Activated T-helper 1 cell treated with anti-CD3 and anti-CD28 coated beads, Interleukin-12 subunit alpha, Interleukin-12 subunit beta, Interleukin-2, Interleukin-4 antibody, amounts not matched to agents 30 ng/mL and 10 ng/mL and 1 ng/mL, durations not matched to agents 14 hours and 24 hours and 36 hours (primary cell): Measurements from ENCODE around the gene SESN3. TPM values are rescaled to one million over a fixed set of nuclear protein-coding genes. Genes with fewer than 3 reads are reported as not detected.
"Not testable (repeated sequence)": the region's sequence is repeated elsewhere in the genome, so short reads cannot be mapped to it uniquely, and the experiment has no call there.

Source experiments
- DNase-seq: peaks from one replicate; pipeline ENCODE4 v3.0.0; 2021; ENCODE audit warnings: low spot score
- H3K27ac Mint-ChIP-seq: one replicate; pipeline ENCODE4 v1.8.0; 2021; ENCODE audit warnings: mild to moderate bottlenecking, mixed read lengths
- H3K27me3 Mint-ChIP-seq: one replicate; pipeline ENCODE4 v1.8.0; 2022; ENCODE audit warnings: mild to moderate bottlenecking, moderate library complexity, mixed read lengths; ENCODE audit not compliant: insufficient read depth
- H3K36me3 Mint-ChIP-seq: one replicate; pipeline ENCODE4 v1.8.0; 2021; ENCODE audit warnings: low read depth, mixed read lengths
- H3K4me1 Mint-ChIP-seq: one replicate; pipeline ENCODE4 v1.8.0; 2021; ENCODE audit warnings: low read depth, mixed read lengths
- H3K4me3 Mint-ChIP-seq: one replicate; pipeline ENCODE4 v1.8.0; 2021; ENCODE audit warnings: mild to moderate bottlenecking, moderate library complexity, mixed read lengths
- H3K9me3 Mint-ChIP-seq: one replicate; pipeline ENCODE4 v1.8.0; 2021; ENCODE audit warnings: mixed read lengths
- intact Hi-C: fragments of 100-400 bp; cut with micrococcal nuclease; formaldehyde crosslinking; loops from one replicate; pipeline ENCODE4 v1.15.1; 2024
- total RNA-seq: library from RNA; stranded (reverse); gene quantifications from 2 replicates; pipeline ENCODE4 v1.2.3, GENCODE V29; 2022

The SESN3 gene
- total RNA-seq, 1 donor from 2014 or later = 62.0 TPM

DNA sequence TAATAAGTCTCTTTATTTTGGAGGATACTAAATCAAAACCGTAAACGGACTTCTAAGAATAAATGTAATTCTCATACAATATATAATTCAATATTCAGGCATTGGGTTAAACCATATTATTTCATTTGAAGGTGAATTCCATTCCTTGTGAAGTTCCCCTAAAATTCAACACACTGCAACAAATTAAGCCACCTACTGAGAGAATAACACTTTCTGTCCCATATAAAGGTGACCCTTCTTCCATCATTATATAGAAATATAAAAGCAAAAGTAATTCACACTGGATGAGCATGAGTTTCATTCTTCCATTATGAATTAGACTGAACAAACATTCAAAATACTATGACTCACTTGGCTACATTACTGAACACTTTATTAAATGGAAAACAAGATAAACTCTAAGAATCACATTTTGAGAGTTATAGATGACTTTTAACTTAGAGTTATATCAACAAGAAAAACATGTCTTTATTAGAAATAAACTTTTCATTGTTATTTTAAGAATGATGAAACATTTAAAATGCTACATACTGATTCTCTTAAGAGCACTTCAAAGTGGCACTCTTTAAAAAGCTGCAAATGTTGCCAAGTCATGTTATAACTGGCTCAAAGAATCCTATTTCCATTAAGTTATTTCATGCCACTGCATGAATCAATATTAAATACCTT lies 2.8 kb downstream of the SESN3 start:
- H3K4me1 Mint-ChIP-seq = peaks cover 25% of the 10 kb centered on the region
- no peaks in the 10 kb centered on the region for H3K9me3 Mint-ChIP-seq
- H3K4me3 Mint-ChIP-seq = peak overlapping the region; percentile 78
- intact Hi-C loops = no loop called here
- no peaks in the 10 kb centered on the region for H3K27me3 Mint-ChIP-seq
- peaks cover 11% of the 10 kb centered on the region for H3K36me3 Mint-ChIP-seq
- DNase-seq = no peak
- peak overlapping the region; percentile 56 for H3K27ac Mint-ChIP-seq

DNA sequence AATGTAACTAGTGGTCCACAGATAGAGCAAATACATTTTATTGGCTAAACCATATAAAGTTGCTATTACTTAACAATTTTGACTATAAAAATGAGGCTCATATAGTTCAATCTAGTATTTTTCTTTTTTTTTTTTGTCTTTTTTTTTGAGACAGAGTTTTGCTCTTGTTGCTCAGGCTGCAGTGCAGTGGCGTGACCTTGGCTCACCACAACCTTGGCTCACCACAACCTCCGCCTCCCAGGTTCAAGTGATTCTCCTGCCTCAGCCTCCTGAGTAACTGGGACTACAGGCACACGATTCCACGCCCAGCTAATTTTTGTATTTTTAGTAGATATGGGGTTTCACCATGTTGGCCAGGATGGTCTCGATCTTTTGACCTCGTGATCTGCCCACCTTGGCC lies 3.9 kb downstream of the SESN3 start:
- peaks cover 12% of the 10 kb centered on the region for H3K36me3 Mint-ChIP-seq
- peak overlapping the region; percentile 6 for H3K4me3 Mint-ChIP-seq

DNA sequence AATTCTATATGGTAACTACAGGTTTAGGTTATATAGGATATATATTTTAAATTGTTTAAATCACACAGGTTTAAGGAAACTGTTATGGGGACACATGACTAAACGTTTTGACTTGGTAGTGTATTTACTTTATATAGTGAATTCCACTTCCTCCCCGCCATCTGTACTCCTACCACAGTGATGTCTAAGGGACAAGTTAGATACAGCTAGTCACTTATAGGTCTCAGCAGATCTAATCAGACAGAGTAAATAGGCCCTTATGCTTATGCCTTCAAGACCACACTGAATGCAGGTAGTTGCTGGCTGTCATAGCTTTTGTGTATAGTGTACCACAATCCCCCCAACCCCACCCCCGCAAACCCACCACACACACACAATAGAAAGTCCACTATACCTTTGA lies 8.2 kb downstream of the SESN3 start:
- DNase-seq = no peak
- Mint-ChIP-seq H3K27me3 (no peaks in the 10 kb centered on the region), H3K4me3 (no peak overlapping the region), H3K9me3 (no peaks in the 10 kb centered on the region), H3K27ac (no peak overlapping the region), H3K4me1 (peaks cover 11% of the 10 kb centered on the region), H3K36me3 (peaks cover 19% of the 10 kb centered on the region)
- intact Hi-C loops = no loop called here

More for the DNA sequence above, 3.9 kb downstream of the SESN3 start:
- peaks cover 28% of the 10 kb centered on the region for H3K4me1 Mint-ChIP-seq
- H3K27me3 Mint-ChIP-seq, DNase-seq, H3K27ac Mint-ChIP-seq, H3K9me3 Mint-ChIP-seq, intact Hi-C loops: not testable (repeated sequence)

DNA sequence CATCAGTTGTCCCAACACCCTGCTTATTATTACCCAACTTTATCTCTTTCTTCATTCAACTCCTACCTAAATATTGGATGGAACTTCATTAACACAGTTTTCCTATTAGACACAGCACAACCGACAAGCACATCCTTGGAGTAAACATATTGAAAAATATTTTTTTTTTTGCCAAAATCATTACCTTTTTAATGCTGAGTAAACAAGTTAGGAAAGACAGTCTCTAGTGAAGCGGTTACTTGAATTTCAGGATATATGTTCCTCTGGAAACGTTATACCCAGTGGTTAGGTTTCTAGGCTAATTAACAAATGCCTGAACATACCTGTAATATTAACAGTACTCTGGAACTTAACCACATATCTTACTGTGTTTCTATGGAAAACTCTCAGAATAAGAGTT lies 11.4 kb downstream of the SESN3 start:
- Mint-ChIP-seq H3K9me3 (no peaks in the 10 kb centered on the region), H3K4me1 (peaks cover 5% of the 10 kb centered on the region), H3K4me3 (no peak overlapping the region), H3K36me3 (peaks cover 13% of the 10 kb centered on the region), H3K27ac (no peak overlapping the region), H3K27me3 (no peaks in the 10 kb centered on the region)
- intact Hi-C loops = no loop called here
- DNase-seq = no peak

DNA sequence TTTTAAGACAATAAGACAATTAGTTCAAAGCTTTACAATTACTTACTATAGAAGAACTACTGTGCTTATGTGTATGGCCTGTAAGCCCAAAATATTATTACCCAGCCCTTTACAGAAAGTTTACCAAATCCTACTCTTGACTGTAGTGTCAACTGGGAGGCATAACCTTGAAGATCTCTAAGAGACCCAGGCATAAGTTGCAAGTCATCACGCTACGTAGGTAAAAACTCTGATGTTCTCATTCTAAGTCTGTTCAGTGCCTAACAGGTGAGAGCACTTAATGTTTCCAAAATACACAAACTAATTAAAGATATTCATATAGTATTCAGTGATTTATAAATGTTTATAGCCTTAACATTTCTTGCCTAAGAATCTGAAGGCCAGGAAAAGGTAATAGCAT lies 12.9 kb downstream of the SESN3 start:
- intact Hi-C loops = no loop called here
- no peak overlapping the region for H3K27ac Mint-ChIP-seq
- H3K27me3 Mint-ChIP-seq = no peaks in the 10 kb centered on the region
- no peaks in the 10 kb centered on the region for H3K9me3 Mint-ChIP-seq
- no peak overlapping the region for H3K4me3 Mint-ChIP-seq
- peaks cover 8% of the 10 kb centered on the region for H3K36me3 Mint-ChIP-seq
- DNase-seq = no peak
- H3K4me1 Mint-ChIP-seq = peaks cover 2% of the 10 kb centered on the region

DNA sequence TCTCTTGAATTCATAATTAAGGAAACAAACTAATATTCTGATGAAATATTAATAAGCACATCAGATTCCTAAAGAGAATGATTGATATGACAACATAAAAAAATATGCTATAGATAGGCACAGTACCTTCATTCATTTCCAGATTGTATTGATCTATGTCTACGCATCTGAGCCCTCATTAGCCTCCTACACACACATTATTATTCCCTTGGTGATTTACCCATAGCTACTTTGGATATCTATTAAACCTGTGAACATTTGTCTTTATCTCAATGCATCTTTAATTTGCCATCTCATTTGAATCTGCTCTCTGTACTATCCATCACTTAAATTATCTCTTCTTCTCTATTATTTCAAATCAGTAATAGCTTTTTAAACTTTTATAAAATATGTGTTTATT lies 18.4 kb downstream of the SESN3 start:
- peaks cover 15% of the 10 kb centered on the region for H3K36me3 Mint-ChIP-seq
- DNase-seq = no peak
- no peaks in the 10 kb centered on the region for H3K27me3 Mint-ChIP-seq
- no peak overlapping the region for H3K27ac Mint-ChIP-seq
- no peak overlapping the region for H3K4me3 Mint-ChIP-seq
- no peaks in the 10 kb centered on the region for H3K4me1 Mint-ChIP-seq
- peaks cover 9% of the 10 kb centered on the region for H3K9me3 Mint-ChIP-seq
- intact Hi-C loops = no loop called here

DNA sequence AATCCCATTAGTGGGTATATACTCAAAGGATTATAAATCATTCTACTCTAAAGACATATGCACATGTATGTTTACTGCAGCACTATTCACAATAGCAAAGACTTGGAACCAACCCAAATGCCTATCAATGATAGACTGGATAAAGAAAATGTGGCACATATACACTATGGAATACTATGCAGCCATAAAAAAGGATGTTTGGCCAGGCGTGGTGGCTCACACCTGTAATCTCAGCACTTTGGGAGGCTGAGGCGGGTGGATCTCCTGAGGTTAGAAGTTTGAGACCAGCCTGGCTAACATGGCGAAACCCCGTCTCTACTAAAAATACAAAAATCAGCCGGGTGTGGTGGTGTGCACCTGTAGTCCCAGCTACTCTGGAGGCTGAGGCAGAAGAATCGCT lies 21.5 kb downstream of the SESN3 start:
- intact Hi-C loops, H3K4me1 Mint-ChIP-seq, H3K4me3 Mint-ChIP-seq, H3K27ac Mint-ChIP-seq, H3K9me3 Mint-ChIP-seq, H3K27me3 Mint-ChIP-seq, DNase-seq: not testable (repeated sequence)
- peaks cover 17% of the 10 kb centered on the region for H3K36me3 Mint-ChIP-seq

DNA sequence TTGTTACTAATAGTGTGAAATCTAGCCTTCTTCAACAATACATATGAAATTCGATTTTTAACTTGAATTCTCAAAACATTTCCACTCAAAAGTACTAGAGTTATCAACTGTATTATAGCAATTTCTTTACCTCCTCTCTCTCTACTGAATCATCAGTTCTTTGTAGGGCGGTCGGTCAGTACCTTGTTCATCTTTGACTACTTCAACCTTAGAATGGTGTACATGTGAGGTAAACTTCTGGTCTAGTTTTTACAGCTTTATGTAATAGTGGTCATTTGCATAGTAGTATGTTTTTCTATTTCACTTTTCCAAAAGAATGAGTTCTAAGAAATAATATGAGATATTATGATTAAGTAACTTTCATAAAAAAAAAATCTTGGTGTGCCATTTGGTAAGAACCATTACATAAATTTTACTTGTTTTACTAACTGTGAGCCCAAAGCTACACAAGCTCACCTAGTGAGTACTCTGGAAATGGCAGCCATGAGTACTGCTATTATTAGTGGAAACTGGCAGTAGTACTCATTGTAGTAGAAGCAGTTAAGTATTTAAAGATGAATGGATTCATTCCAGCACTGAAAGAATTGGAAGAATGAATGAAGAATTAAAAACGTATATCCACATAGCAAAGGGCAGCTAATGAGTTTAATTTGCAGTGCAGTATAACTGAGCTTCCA lies 30.1 kb downstream of the SESN3 start:
- H3K27ac Mint-ChIP-seq = no peak overlapping the region
- peaks cover 8% of the 10 kb centered on the region for H3K4me1 Mint-ChIP-seq
- peaks cover 12% of the 10 kb centered on the region for H3K36me3 Mint-ChIP-seq
- H3K27me3 Mint-ChIP-seq = no peaks in the 10 kb centered on the region
- no peak overlapping the region for H3K4me3 Mint-ChIP-seq
- intact Hi-C loops = no loop called here
- no peak for DNase-seq
- no peaks in the 10 kb centered on the region for H3K9me3 Mint-ChIP-seq

DNA sequence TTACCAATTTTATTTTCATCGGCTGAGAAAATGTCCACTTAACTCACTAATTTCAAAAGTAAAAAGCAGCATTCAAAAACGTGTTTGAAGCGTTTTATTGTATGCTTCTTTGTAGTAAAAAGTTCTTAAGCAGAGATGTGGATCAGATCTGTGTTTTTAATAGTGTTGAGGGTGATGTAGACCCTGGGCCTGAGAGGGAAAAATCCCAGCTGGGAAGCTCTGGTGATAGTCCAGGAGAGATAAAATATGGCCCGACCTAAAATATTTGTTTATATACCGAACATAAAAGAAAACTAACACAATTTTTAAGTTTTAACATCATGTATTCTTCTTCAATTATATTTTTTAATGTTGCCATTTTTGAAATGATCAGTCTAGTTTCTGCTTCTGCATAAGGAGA lies 35.2 kb downstream of the SESN3 start:
- no peak overlapping the region for H3K4me3 Mint-ChIP-seq
- H3K27ac Mint-ChIP-seq = no peak overlapping the region
- no peak for DNase-seq
- peaks cover 14% of the 10 kb centered on the region for H3K36me3 Mint-ChIP-seq
- intact Hi-C loops = no loop called here
- no peaks in the 10 kb centered on the region for H3K9me3 Mint-ChIP-seq
- H3K27me3 Mint-ChIP-seq = no peaks in the 10 kb centered on the region
- no peaks in the 10 kb centered on the region for H3K4me1 Mint-ChIP-seq

DNA sequence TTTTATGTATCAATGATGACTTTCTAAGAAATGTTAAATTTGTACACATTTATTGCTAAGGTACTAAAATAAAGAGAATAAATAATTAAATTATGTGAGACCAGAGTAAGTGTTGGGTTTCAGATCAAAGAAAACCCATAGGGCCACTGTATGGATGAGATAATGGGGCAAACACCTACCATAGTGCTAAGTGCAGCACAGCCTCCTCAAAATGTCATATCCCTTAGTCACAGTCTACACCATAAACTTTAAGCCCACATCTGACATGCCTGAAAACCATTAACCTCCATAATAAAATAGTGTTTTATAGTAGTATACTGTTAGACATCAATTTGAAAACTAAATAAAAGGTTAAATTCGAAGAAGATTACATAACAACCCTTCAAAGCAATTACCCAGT lies 37.5 kb downstream of the SESN3 start:
- H3K4me3 Mint-ChIP-seq = no peak overlapping the region
- DNase-seq = no peak
- intact Hi-C loops = no loop called here
- no peaks in the 10 kb centered on the region for H3K9me3 Mint-ChIP-seq
- peaks cover 25% of the 10 kb centered on the region for H3K36me3 Mint-ChIP-seq
- no peaks in the 10 kb centered on the region for H3K4me1 Mint-ChIP-seq
- no peaks in the 10 kb centered on the region for H3K27me3 Mint-ChIP-seq
- H3K27ac Mint-ChIP-seq = no peak overlapping the region

DNA sequence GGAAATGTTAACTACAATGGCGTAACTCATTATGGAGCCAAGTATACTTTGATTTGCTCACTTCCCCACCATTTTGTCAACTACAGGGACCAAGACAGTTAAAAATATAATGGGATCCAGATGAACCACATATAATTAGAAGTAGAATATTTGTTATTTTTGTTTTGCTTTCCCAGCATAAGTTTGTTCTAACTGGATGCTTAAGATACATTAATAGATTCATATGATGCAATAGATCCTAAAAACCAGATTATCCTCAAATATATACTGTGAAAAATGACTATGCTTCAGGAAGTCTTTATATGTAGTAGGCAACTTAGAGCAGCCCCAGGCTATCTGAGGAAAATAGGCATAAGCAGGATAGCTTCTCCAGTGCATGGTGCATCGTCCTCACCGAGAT lies 38.3 kb downstream of the SESN3 start:
- Mint-ChIP-seq H3K4me1 (peaks cover 2% of the 10 kb centered on the region), H3K4me3 (no peak overlapping the region), H3K27ac (no peak overlapping the region), H3K9me3 (no peaks in the 10 kb centered on the region), H3K27me3 (no peaks in the 10 kb centered on the region), H3K36me3 (peaks cover 28% of the 10 kb centered on the region)
- intact Hi-C loops = no loop called here
- no peak for DNase-seq

DNA sequence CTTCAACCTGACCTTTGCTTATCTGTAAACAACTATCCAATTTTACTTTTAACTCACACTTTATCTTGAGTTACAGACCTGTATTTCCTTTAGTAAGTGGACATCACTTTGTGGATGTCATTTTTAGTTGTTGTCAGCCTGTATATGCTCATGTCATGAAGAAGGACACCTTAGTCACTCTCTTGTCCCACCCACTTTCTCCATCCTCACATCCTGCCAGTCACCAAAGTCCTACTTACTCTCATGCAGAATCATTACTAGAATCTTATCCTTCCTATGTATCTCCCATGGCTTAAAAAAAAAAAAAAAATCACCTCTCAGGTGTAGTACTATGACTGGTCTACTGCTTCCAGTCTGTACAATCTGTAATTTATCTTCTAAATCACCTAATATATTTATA lies 43.3 kb downstream of the SESN3 start:
- H3K4me1 Mint-ChIP-seq = peaks cover 12% of the 10 kb centered on the region
- H3K36me3 Mint-ChIP-seq = peaks cover 36% of the 10 kb centered on the region
- H3K27ac Mint-ChIP-seq = no peak overlapping the region
- intact Hi-C loops = no loop called here
- H3K4me3 Mint-ChIP-seq = no peak overlapping the region
- no peaks in the 10 kb centered on the region for H3K9me3 Mint-ChIP-seq
- no peak for DNase-seq
- no peaks in the 10 kb centered on the region for H3K27me3 Mint-ChIP-seq

DNA sequence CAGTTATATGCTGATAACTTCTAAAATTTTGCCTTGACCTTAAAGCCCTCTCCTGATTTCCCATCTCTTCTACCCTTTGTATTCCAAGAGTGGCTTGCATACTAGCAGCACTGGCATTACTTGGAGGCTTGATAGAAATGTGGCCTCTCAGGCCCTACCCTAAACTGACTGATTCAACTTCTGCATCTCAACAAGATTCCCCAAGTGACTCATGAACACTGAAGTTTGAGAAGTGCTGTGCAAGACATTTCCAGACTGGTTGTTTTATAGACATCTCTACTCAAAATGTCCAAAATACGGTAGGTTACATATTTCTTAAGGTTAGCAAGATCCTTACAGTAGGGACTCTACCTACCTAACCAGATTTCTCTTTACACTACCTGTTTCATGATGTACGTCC lies 48.6 kb downstream of the SESN3 start:
- Mint-ChIP-seq H3K27ac (no peak overlapping the region), H3K4me1 (peaks cover 7% of the 10 kb centered on the region), H3K36me3 (peaks cover 33% of the 10 kb centered on the region), H3K27me3 (no peaks in the 10 kb centered on the region), H3K4me3 (no peak overlapping the region), H3K9me3 (no peaks in the 10 kb centered on the region)
- DNase-seq = no peak
- intact Hi-C loops = no loop called here
